Measurements from ENCODE around the gene ALG11.
"Not testable (repeated sequence)": the region's sequence is repeated elsewhere in the genome, so short reads cannot be mapped to it uniquely, and the experiment has no call there.

The ALG11 gene, protein sequence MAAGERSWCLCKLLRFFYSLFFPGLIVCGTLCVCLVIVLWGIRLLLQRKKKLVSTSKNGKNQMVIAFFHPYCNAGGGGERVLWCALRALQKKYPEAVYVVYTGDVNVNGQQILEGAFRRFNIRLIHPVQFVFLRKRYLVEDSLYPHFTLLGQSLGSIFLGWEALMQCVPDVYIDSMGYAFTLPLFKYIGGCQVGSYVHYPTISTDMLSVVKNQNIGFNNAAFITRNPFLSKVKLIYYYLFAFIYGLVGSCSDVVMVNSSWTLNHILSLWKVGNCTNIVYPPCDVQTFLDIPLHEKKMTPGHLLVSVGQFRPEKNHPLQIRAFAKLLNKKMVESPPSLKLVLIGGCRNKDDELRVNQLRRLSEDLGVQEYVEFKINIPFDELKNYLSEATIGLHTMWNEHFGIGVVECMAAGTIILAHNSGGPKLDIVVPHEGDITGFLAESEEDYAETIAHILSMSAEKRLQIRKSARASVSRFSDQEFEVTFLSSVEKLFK

GRCh38 chr13:52011632-52012511, at the start of gene ALG11:
ALG11 (plus strand) TSS chr13:52012398; CDS start chr13:52012419, 21 bp downstream.
- peak; percentile 94 to 95 for DNase-seq (ENCODE audit: low read depth in 2 of 2)

DNA sequence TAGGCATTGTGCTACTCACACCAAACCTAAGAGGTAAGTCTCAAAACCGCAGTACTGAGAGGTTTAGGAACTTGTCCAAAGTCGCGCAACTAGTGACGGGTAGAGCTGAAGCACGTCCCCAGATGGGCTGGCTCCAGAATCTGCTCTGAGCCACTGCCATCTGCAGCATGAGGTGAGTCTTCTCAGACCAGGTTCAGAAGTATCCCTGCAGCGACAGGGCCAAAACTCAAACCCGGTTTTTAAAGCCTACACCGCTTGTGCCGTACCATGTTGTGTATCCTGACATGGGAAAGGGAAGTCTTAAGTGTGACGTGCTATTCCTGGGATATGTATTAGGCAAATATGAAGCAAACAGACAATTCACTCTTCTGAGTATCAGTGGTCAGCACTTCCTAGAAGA, 46.0 kb upstream of the ALG11 start:
- DNase-seq (ENCODE audit: low read depth in 2 of 2) = no peak

DNA sequence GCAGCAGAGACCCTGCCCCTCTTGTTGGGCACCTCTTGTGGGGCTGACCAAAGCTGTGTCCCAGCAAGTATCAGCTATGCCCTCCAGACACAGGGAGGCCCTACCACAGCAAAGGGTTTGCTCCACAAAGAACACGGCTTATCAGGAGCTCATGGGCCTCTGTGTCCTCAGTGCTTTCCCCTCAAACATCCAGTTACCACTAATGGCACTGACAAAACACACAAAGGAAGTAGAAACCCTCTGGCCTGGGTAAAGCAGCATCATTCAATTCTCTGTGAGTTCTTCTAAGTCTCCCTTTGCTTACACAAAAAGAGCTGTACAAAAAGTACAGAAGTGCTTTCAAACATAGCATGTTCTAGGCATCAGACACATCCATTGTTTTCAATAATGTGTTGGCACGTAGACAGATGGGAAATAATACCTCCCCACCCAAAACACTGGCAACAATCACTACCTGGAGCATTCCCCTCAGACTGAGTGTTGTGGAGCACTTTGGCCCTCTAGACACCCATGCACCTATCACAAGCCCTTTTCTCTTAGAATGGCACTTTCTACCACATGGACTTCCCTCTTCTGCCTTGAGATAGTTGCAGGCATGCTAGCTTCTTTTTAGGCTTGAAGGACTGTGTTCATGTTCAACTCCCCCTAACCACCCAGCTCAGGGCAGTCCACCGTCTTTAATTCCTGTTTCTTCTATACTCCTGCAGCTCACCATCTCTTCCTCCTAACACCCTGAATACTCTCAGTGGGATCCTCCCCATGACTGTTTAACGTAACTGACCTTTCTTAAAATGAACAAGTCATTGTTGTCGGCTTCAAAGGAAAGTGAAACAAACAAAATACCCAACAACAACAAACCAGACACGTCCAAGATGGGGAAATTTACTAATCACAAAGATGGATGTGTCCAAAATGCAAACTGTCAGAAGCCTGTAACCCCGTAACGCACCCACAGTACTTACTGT, 44.4 kb upstream of the ALG11 start:
- DNase-seq (ENCODE audit: low read depth in 2 of 2) = no peak

GRCh38 chr13:51970349-51970748, 41.8 kb upstream of the ALG11 start:
- no peak for DNase-seq (ENCODE audit: low read depth in 2 of 2)

DNA sequence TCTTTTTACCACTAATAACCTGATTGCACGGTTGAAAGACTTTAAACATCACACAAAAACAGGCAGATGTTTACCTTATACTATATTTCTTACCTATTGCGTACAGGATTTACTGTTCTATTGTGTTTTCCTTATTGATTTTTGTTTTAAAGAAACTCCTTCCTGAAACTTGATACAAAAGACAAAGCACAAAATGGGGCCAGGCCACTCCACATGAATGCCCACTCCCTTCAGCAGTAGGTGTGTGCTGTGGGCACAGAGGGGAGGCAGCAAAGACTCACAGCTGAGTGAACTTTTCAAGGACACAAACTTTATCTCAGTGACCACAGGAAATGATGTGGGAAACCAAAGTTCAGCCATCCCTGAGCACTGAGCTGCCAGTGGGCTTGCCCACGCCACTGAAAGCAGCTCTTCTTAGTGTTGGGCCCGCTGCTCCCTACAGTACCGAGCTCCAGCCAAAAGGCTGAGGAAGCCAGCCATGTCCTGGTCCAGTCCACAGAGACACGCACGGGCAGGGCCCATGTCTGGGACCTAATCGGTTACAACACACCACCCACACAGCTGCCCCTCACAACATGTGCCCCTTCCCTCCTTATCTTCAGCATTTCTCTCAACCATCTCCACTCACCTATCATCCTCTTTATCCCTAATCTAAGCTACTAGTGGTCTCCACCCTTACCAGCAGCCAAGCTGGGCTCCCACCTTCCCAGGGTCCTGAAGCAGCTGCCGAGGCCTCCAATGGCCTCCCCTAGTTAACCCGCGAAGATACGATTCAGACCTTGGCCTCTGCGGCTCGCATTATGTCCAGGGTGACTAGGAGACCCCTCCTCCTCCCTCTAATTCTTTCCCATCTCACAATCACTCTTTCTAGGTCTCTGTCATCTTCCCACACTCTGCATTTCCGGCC, 40.4 kb upstream of the ALG11 start:
- no peak for DNase-seq (ENCODE audit: low read depth in 2 of 2)

- no peak for DNase-seq (ENCODE audit: low read depth in 2 of 2)
Measured at GRCh38 chr13:51974482-51974881, 37.7 kb upstream of the ALG11 start.

- DNase-seq (ENCODE audit: low read depth in 2 of 2) = no peak
Measured at GRCh38 chr13:51976423-51976822, 35.8 kb upstream of the ALG11 start.

DNA sequence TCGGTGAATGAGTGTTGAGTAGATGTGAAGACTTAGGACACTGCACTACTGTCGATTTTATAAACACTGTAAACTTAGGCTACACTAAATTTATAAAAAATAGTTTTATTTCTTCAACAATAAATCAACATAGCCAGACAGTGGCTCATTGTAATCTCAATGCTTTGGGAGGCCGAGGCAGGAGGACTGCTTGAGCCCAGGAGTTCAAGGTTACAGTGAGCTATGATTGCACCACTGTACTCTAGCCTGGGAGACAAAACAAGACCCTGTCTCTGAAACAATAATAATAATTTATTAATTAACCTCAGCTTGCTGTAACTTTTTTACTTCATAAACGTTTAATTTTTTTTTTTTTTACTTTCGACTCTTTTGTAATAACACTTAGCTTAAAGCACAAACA, 35.3 kb upstream of the ALG11 start:
- DNase-seq (ENCODE audit: low read depth in 2 of 2) = no peak

DNA sequence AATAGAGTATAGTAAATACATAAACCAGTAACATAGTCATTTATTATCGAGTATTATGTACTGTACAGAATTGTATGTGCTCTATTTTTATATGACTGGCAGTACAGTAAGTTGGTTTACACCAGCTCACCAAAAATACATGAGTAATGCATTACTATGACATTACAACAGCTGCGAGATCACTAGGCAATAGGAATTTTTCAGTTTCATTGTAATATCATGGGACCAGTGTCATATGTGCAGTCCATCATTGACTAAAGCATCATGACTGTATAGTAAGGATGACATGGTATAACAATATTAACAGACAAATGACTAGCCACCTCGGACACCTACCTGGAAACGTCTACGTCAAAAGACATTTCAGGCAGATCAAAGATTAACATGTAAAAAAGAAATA, 34.6 kb upstream of the ALG11 start:
- DNase-seq (ENCODE audit: low read depth in 2 of 2) = no peak

GRCh38 chr13:51978796-51979556, 33.2 kb upstream of the ALG11 start:
- no peak for DNase-seq (ENCODE audit: low read depth in 2 of 2)

- DNase-seq (ENCODE audit: low read depth in 2 of 2) = no peak
Measured at GRCh38 chr13:51980908-51981307, 31.3 kb upstream of the ALG11 start.

DNA sequence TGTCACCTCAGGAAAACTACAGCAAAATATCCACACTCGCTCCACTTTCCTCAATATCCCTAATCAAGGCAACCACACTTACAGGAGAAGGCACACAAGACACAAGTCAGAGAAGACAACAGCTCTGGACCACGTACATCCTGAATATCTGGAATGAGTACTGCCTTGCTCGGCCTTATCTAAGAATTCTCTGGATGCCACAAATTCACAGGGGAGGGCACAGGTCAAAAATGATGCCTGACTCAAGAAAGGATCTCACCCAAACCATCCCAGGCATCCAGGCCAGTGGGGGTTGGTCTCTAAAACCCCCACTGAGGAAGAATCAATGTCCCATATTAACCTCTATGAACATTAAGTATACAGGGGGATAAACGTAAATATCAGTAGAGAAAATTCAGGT, 30.8 kb upstream of the ALG11 start:
- DNase-seq (ENCODE audit: low read depth in 2 of 2) = no peak

DNA sequence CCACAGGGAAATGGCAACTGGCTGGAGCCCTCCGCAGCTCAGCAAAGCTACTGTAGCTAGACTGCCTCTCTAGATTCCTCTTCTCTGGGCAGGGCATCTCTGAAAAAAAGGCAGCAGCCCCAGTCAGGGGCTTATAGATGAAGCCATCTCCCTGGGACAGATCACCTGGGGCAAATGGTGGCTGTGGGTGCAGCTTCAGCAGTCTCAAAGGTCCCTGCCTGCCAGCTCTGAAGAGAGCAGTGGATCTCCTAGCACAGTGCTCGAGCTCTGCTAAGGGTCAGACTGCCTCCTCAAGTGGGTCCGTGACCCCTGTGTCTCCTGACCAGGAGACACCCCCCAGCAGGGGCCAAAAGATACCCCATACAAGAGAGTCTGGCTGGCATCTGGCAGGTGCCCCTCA, 28.9 kb upstream of the ALG11 start:
- not testable (repeated sequence) for DNase-seq (ENCODE audit: low read depth in 2 of 2)

DNA sequence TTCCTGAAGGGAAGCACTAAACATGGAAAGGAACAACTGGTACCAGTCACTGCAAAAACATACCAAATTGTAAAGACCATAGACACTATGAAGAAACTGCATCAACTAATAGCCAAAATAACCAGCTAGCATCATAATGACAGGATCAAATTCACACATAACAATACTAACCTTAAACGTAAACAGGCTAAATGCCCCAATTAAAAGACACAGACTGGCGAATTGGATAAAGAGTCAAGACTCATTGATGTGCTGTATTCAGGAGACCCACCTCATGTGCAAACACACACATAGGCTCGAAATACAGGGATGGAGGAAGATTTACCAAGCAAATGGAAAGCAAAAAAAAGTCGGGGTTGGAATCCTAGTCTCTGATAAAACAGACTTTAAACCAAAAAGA, 27.3 kb upstream of the ALG11 start:
- DNase-seq (ENCODE audit: low read depth in 2 of 2) = not testable (repeated sequence)

DNA sequence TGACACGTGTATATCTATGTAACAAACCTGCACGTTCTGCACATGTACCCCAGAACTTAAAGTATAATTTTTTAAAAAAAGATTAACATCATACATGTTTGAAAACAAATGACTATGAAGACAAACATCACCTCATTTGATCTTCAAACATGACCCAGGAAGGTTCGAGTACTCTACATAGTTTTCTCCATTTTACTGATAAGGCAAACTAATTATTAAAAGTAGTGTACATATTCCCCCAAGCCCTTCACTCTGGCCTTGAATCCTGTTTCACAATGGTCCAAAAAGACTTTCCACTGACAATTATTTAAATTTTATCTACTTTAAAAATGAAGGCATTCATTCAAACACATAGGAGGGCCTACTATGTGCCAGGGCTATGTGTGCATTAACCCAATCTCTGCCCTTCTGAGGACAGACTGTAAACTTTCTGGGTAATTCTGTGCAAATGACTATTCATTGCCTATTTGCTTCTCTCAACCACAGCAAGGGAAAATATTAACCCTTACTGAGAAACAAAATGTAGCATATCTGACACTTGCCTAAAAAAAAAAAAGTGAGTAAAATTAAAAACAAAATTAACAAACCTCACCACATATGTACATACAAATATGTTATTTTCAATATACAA, 23.1 kb upstream of the ALG11 start:
- no peak for DNase-seq (ENCODE audit: low read depth in 2 of 2)

GRCh38 chr13:51993713-51994112, 18.5 kb upstream of the ALG11 start:
- DNase-seq (ENCODE audit: low read depth in 2 of 2) = no peak

- no peak for DNase-seq (ENCODE audit: low read depth in 2 of 2)
Measured at GRCh38 chr13:51995677-51996551, 16.3 kb upstream of the ALG11 start.

DNA sequence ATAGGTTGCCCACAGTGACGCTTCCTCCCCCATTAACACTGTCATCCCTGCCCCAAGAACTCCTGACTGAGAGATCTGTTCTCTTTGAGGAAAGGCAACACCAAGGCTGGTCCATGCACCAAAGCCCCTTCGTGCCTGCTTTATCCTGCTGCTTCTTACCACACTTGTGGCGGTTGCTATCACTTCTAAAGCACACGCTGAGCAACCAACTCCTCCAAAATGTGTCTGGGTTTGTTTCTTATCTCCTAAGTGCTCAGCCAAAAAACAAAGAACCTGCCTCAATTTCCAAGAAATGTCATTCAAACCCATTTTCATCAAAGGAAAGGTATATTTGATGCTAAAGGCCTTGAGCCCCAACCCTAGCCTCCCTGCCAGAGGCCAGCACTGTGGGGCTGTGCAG, 15.6 kb upstream of the ALG11 start:
- no peak for DNase-seq (ENCODE audit: low read depth in 2 of 2)
